ENCODE results near the gene ZDHHC8.

ZDHHC8 gene

GRCh38 chr22:20186871-20187546 lies 55.4 kb downstream of the ZDHHC8 start:
- H3K27ac Mint-ChIP-seq, result no peak overlapping the region
- no peaks in the 10 kb centered on the region for H3K36me3 Mint-ChIP-seq (ENCODE audit: low read depth)
- H3K4me1 Mint-ChIP-seq, result no peaks in the 10 kb centered on the region
- H3K4me3 Mint-ChIP-seq, result no peak overlapping the region
- H3K27me3 Mint-ChIP-seq (ENCODE audit: low read depth), result peaks cover 25% of the 10 kb centered on the region
- H3K9me3 Mint-ChIP-seq, result no peaks in the 10 kb centered on the region
- no peak for TF ChIP-seq CTCF (IDR thresholded peaks at IDR 0.05; ENCODE audit: unreplicated experiment in 3 of 3)

GRCh38 chr22:20187777-20188566 lies 56.4 kb downstream of the ZDHHC8 start:
- H3K36me3 Mint-ChIP-seq (ENCODE audit: low read depth), result no peaks in the 10 kb centered on the region
- H3K27ac Mint-ChIP-seq, result no peak overlapping the region
- H3K9me3 Mint-ChIP-seq, result no peaks in the 10 kb centered on the region
- no peak overlapping the region for H3K4me3 Mint-ChIP-seq
- H3K27me3 Mint-ChIP-seq (ENCODE audit: low read depth), result peaks cover 25% of the 10 kb centered on the region
- TF ChIP-seq CTCF (IDR thresholded peaks at IDR 0.05; ENCODE audit: unreplicated experiment in 3 of 3), result no peak
- H3K4me1 Mint-ChIP-seq, result no peaks in the 10 kb centered on the region

- no peaks in the 10 kb centered on the region for H3K4me1 Mint-ChIP-seq
- no peaks in the 10 kb centered on the region for H3K9me3 Mint-ChIP-seq
- H3K27ac Mint-ChIP-seq, result no peak overlapping the region
- no peak for TF ChIP-seq CTCF (IDR thresholded peaks at IDR 0.05; ENCODE audit: unreplicated experiment in 3 of 3)
- H3K27me3 Mint-ChIP-seq (ENCODE audit: low read depth), result peaks cover 28% of the 10 kb centered on the region
- no peaks in the 10 kb centered on the region for H3K36me3 Mint-ChIP-seq (ENCODE audit: low read depth)
- H3K4me3 Mint-ChIP-seq, result no peak overlapping the region
These were observed 56.9 kb downstream of the ZDHHC8 start for GRCh38 chr22:20188567-20188877.

- peaks cover 23% of the 10 kb centered on the region for H3K27me3 Mint-ChIP-seq (ENCODE audit: low read depth)
- H3K36me3 Mint-ChIP-seq (ENCODE audit: low read depth), result no peaks in the 10 kb centered on the region
- no peaks in the 10 kb centered on the region for H3K9me3 Mint-ChIP-seq
- H3K4me1 Mint-ChIP-seq, result no peaks in the 10 kb centered on the region
- TF ChIP-seq CTCF (IDR thresholded peaks at IDR 0.05; ENCODE audit: unreplicated experiment in 3 of 3), result no peak
- H3K4me3 Mint-ChIP-seq, result no peak overlapping the region
- H3K27ac Mint-ChIP-seq, result no peak overlapping the region
These were observed 59.5 kb downstream of the ZDHHC8 start for GRCh38 chr22:20191000-20191515.

GRCh38 chr22:20191803-20192202 lies 60.2 kb downstream of the ZDHHC8 start:
- H3K27me3 Mint-ChIP-seq (ENCODE audit: low read depth), result peaks cover 19% of the 10 kb centered on the region
- H3K4me1 Mint-ChIP-seq, result peaks cover 5% of the 10 kb centered on the region
- no peak for TF ChIP-seq CTCF (IDR thresholded peaks at IDR 0.05; ENCODE audit: unreplicated experiment in 3 of 3)
- no peak overlapping the region for H3K27ac Mint-ChIP-seq
- H3K4me3 Mint-ChIP-seq, result no peak overlapping the region
- H3K36me3 Mint-ChIP-seq (ENCODE audit: low read depth), result no peaks in the 10 kb centered on the region
- H3K9me3 Mint-ChIP-seq, result no peaks in the 10 kb centered on the region

Data from nephron (organoid).